Omental fat pad (tissue), 4 donors: ENCODE results near the gene TAOK2. TPM values are rescaled to one million over a fixed set of nuclear protein-coding genes. Genes with fewer than 3 reads are reported as not detected.

Experiments
- ATAC-seq: fragments of 150-250 bp; one replicate; pipeline ENCODE4 v1.9.1; 2016; ENCODE audit warnings: mild to moderate bottlenecking, moderate library complexity; ENCODE audit not compliant: low FRiP score
- DNase-seq: peaks from one replicate; pipeline ENCODE4 v3.0.0-alpha.2; 2019; ENCODE audit warnings: low spot score
- CTCF ChIP-seq, 3 donors: fragments of 450-650 bp; IDR thresholded peaks; one replicate each; pipeline ENCODE4 v1.5.1; 2016 to 2017; ENCODE audit warnings: antibody characterized with exemption in 3 of 3, mild to moderate bottlenecking in 3 of 3, moderate library complexity in 2 of 3
- total RNA-seq, 4 donors: library from RNA; depleted of rRNA; stranded (reverse); fragments of >200 nt; gene quantifications; one replicate each; pipeline ENCODE4 v1.1.0, GENCODE V29; 2016

TAOK2 gene
- total RNA-seq, 4 donors from 2014 or later, result 25.1 to 90.0 (median 43.2) TPM

- ATAC-seq, result no peak
- no peak for DNase-seq
- TF ChIP-seq CTCF (IDR thresholded peaks at IDR 0.05), result no peak
Observed at GRCh38 chr16:30006095-30006473, 32.4 kb downstream of the TAOK2 start.

- ATAC-seq (no peak), DNase-seq (no peak)
- TF ChIP-seq CTCF (IDR thresholded peaks at IDR 0.05), result no peak
Observed at GRCh38 chr16:30006659-30007377, 33.1 kb downstream of the TAOK2 start.

- DNase-seq, result no peak
- ATAC-seq, result no peak
- TF ChIP-seq CTCF (IDR thresholded peaks at IDR 0.05), result no peak
Observed at GRCh38 chr16:30007378-30007895, 33.8 kb downstream of the TAOK2 start.

GRCh38 chr16:30009085-30009862, 35.6 kb downstream of the TAOK2 start:
- DNase-seq, result no peak
- no peak for ATAC-seq
- TF ChIP-seq CTCF (IDR thresholded peaks at IDR 0.05), result no peak

- TF ChIP-seq CTCF (IDR thresholded peaks at IDR 0.05), result no peak
- DNase-seq (no peak), ATAC-seq (no peak)
Observed at GRCh38 chr16:30009990-30010843, 36.5 kb downstream of the TAOK2 start.

- ATAC-seq (no peak), DNase-seq (no peak)
- TF ChIP-seq CTCF (IDR thresholded peaks at IDR 0.05), result no peak
Observed at GRCh38 chr16:30010844-30011713, 37.4 kb downstream of the TAOK2 start, which contains the start of gene DOC2A. Gene DOC2A, minus strand, starts transcription at chr16:30011027. Its CDS starts 805 bp downstream, at chr16:30010222.
